Heart left ventricle (tissue), 16 donors: ENCODE measurements around the gene ABR. TPM values are rescaled to one million over a fixed set of nuclear protein-coding genes. Genes with fewer than 3 reads are reported as not detected.
"Not testable (repeated sequence)": the region's sequence is repeated elsewhere in the genome, so short reads cannot be mapped to it uniquely, and the experiment has no call there.

Source experiments
- ATAC-seq, 4 donors: fragments of 200-7000 bp; cut with Tn5 transposase; one replicate each; pipeline ENCODE4 v1.9.1; 2020 to 2022; ENCODE audit warnings: moderate library complexity in 4 of 4, mild to moderate bottlenecking in 3 of 4, moderate number of reproducible peaks in 1 of 4
- DNase-seq, 5 donors: peaks; one replicate each; pipeline ENCODE4 v3.0.0-alpha.2; 2020
- H3K27ac ChIP-seq, 12 donors: fragments of 200-600 bp; sonication (generic) in 4 of 12; one replicate each; pipeline versions ENCODE4 v1.5.0 to v1.8.0; 2016 to 2022; ENCODE audit warnings: mild to moderate bottlenecking in 2 of 12
- H3K27me3 ChIP-seq, 9 donors: fragments of 200-600 bp; sonication (generic) in 2 of 9; one replicate each; pipeline versions ENCODE4 v1.5.1 to v1.8.0; 2016 to 2022; ENCODE audit warnings: mild to moderate bottlenecking in 3 of 9
- H3K36me3 ChIP-seq, 9 donors: fragments of 200-600 bp; sonication (generic) in 2 of 9; one replicate each; pipeline versions ENCODE4 v1.5.0 to v1.8.0; 2018 to 2022; ENCODE audit warnings: mild to moderate bottlenecking in 2 of 9
- H3K4me1 ChIP-seq, 12 donors: fragments of 200-600 bp; sonication (generic) in 4 of 12; one replicate each; pipeline versions ENCODE4 v1.5.0 to v1.8.0; 2016 to 2022; ENCODE audit warnings: mild to moderate bottlenecking in 3 of 12
- H3K4me3 ChIP-seq, 12 donors: fragments of 200-600 bp; sonication (generic) in 4 of 12; one replicate each; pipeline versions ENCODE4 v1.5.0 to v1.8.0; 2017 to 2022; ENCODE audit warnings: mild to moderate bottlenecking in 9 of 12, moderate library complexity in 4 of 12
- H3K9me3 ChIP-seq, 12 donors: fragments of 200-600 bp; sonication (generic) in 4 of 12; one replicate each; pipeline versions ENCODE4 v1.5.0 to v1.8.0; 2016 to 2022; ENCODE audit warnings: mild to moderate bottlenecking in 1 of 12
- CTCF ChIP-seq, 12 donors: fragments of 200-600 bp; sonication (generic) in 4 of 12; IDR thresholded peaks; one replicate each; pipeline versions ENCODE4 v1.5.0 to v1.8.0; 2018 to 2022; ENCODE audit warnings: antibody characterized with exemption in 12 of 12, mild to moderate bottlenecking in 5 of 12
- POLR2A ChIP-seq, 2 donors: fragments of 450-650 bp; IDR thresholded peaks; one replicate each; pipeline ENCODE4 v1.6.1; 2017; ENCODE audit warnings: antibody characterized with exemption in 2 of 2, mild to moderate bottlenecking in 2 of 2, moderate library complexity in 2 of 2
- WGBS, 4 donors: extraction: QIAGEN DNeasy Blood & Tissue Kit in 2 of 4; methylation state at CpG; one replicate each; pipeline versions ENCODE4 v1.1.5 to v1.1.7; 2013 to 2018; 5-methylcytosine and 5-hydroxymethylcytosine counted together
- intact Hi-C, 10 donors: fragments of 100-400 bp; cut with DNase I; formaldehyde crosslinking; loops; one replicate each; pipeline versions ENCODE4 v1.11.1 to v1.14.2; 2022
- polyA plus RNA-seq, 2 donors: library from polyadenylated mRNA; stranded (reverse); fragments of 200-250 nt; gene quantifications; one replicate each; pipeline ENCODE4 v1.2.3, GENCODE V29; 2013
- total RNA-seq, 9 donors: library from RNA; depleted of rRNA in 2 of 9; stranded (reverse); fragments of >200 nt in 2 of 9; fragmentation: NEBNext Ultra II Directional in 3 of 9; extraction: Animal tissue kit (Norgen Biotek cat#: 25700) in 3 of 9; gene quantifications; one replicate each; pipeline versions ENCODE4 v1.1.0 to v1.2.4, GENCODE V29; 2016 to 2023
- donor health status: ischemic (EF 13 %, LVEDD 7.1; RV severe dilation, severe dysfunction).
- donor health status: healthy with polysubstance abuse.
- donor health status: DM: no; HTN: yes; CAD: no.
- donor health status: DM: no; HTN: no; CAD: no.
- donor health status: ischemic (EF 25% LVEDD 6.9; RV normal size, moderate dysfunction).
- donor health status: ischemic (EF 25% LVEDD 5.7; RV mildly dilated, moderate dysfunction).
- donor health status: healthy.
- donor health status: DM: yes; HTN: yes; CAD: no.
- donor health status: ischemic (EF 35%, LVEDD 5.7; RV mildly dilated, moderate dysfunction).
- donor health status: nonischemic (EF 11% LVEDD 7.7; RV severe dilation, severe dysfunction).
- donor health status: DM: yes; HTN: yes; CAD: no.
- donor health status: PGD.
- donor health status: ischemic (EF 29% LVEDD 5.4; RV normal size, mild dysfunction).
- donor health status: nonischemic (EF 23%, LVEDD 6.1; RV moderate dilation, normal function).

ABR gene
- total and polyA plus RNA-seq, 11 donors: 64.5 to 171 (median 149) TPM

- no peak overlapping the region for H3K4me3 ChIP-seq
- no peaks in the 10 kb centered on the region for H3K27me3 ChIP-seq
- TF ChIP-seq POLR2A (IDR thresholded peaks at IDR 0.05) (no peak), CTCF (IDR thresholded peaks at IDR 0.05) (no peak)
- ATAC-seq (no peak), DNase-seq (no peak)
- H3K4me1 ChIP-seq: peaks cover 0 to 33% (median 15%) of the 10 kb centered on the region in 12 donors
- no peak overlapping the region for H3K27ac ChIP-seq
- H3K36me3 ChIP-seq: no peaks in the 10 kb centered on the region
- intact Hi-C loops: no loop called here
- H3K9me3 ChIP-seq: no peaks in the 10 kb centered on the region
- WGBS, 4 donors: 94 to 95% (median 94%) methylated on average over 18 of the region's 18 CpGs
These were observed 42.3 kb downstream of the ABR start for GRCh38 chr17:1137465-1137894.

- TF ChIP-seq POLR2A (IDR thresholded peaks at IDR 0.05) (no peak), CTCF (IDR thresholded peaks at IDR 0.05) (no peak)
- Histone ChIP-seq H3K27ac (no peak overlapping the region), H3K4me1 (peaks cover 0 to 33% (median 15%) of the 10 kb centered on the region in 12 donors)
These were observed 43.0 kb downstream of the ABR start for GRCh38 chr17:1136748-1137147.

GRCh38 chr17:1134634-1135324, 45.0 kb downstream of the ABR start:
- Histone ChIP-seq H3K4me3 (peak overlapping the region in 6 of 12 donors; percentile 7 to 27 (median 12)), H3K27me3 (no peaks in the 10 kb centered on the region), H3K4me1 (peaks cover 0 to 33% (median 15%) of the 10 kb centered on the region in 12 donors), H3K27ac (peak overlapping the region in 11 of 12 donors; percentile 40 to 85 (median 79)), H3K9me3 (no peaks in the 10 kb centered on the region), H3K36me3 (no peaks in the 10 kb centered on the region)
- ATAC-seq: peak; percentile 97 to 99 (median 98)
- no peak for TF ChIP-seq POLR2A (IDR thresholded peaks at IDR 0.05)
- TF ChIP-seq CTCF (IDR thresholded peaks at IDR 0.05): no peak
- DNase-seq: peak; percentile 74 to 89 (median 75)
- 28 to 37% (median 34%) methylated on average over 29 of the region's 29 CpGs for WGBS, 4 donors
- intact Hi-C loops: no loop called here

More at GRCh38 chr17:1136748-1137147, 43.0 kb downstream of the ABR start:
- intact Hi-C loops: no loop called here
- no peak overlapping the region for H3K4me3 ChIP-seq
- no peaks in the 10 kb centered on the region for H3K36me3 ChIP-seq
- no peak for DNase-seq
- H3K9me3 ChIP-seq: no peaks in the 10 kb centered on the region
- H3K27me3 ChIP-seq: no peaks in the 10 kb centered on the region
- no peak for ATAC-seq
- WGBS, 4 donors: 73 to 81% (median 74%) methylated on average over 6 of the region's 6 CpGs

GRCh38 chr17:1130191-1130590, 49.6 kb downstream of the ABR start:
- no peak overlapping the region for H3K4me3 ChIP-seq
- ATAC-seq (no peak), DNase-seq (peak in 1 of 5 donors; percentile 5)
- peaks cover 0 to 3% (median 0%) of the 10 kb centered on the region in 12 donors for H3K9me3 ChIP-seq
- no peak overlapping the region for H3K27ac ChIP-seq
- intact Hi-C loops: no loop called here
- H3K36me3 ChIP-seq: peaks cover 0 to 6% (median 0%) of the 10 kb centered on the region in 9 donors
- H3K27me3 ChIP-seq: no peaks in the 10 kb centered on the region
- WGBS, 4 donors: 85 to 92% (median 89%) methylated on average over 10 to 11 of the region's 11 CpGs
- peaks cover 0 to 23% (median 9%) of the 10 kb centered on the region in 12 donors for H3K4me1 ChIP-seq
- TF ChIP-seq CTCF (IDR thresholded peaks at IDR 0.05) (no peak), POLR2A (IDR thresholded peaks at IDR 0.05) (no peak)

- not testable (repeated sequence) for H3K27ac ChIP-seq, DNase-seq, H3K9me3 ChIP-seq, ATAC-seq, H3K4me3 ChIP-seq, H3K27me3 ChIP-seq
- intact Hi-C loops: loop anchor here in 2 of 10 donors (10.0 kb wide), 2 partner anchors 196 to 206 kb away; no protein-coding TSS in a partner anchor
- 96 to 99% (median 97%) methylated on average over 3 to 6 of the region's 6 CpGs for WGBS, 4 donors
- peaks cover 0 to 13% (median 0%) of the 10 kb centered on the region in 9 donors for H3K36me3 ChIP-seq
- peaks cover 0 to 18% (median 4%) of the 10 kb centered on the region in 12 donors for H3K4me1 ChIP-seq
These were observed 51.3 kb downstream of the ABR start for GRCh38 chr17:1128463-1128862.
